Mesothelial cell of epicardium (in vitro differentiated cells): Measurements from ENCODE around the gene RNPEPL1. TPM values are rescaled to one million over a fixed set of nuclear protein-coding genes. Genes with fewer than 3 reads are reported as not detected.
"Not testable (repeated sequence)": the region's sequence is repeated elsewhere in the genome, so short reads cannot be mapped to it uniquely, and the experiment has no call there.

ENCODE experiments used
- DNase-seq, 2 experiments: peaks; one replicate each; pipeline ENCODE4 v3.0.0; 2021; ENCODE audit warnings: low spot score in 2 of 2; ENCODE audit not compliant: unreplicated experiment in 2 of 2
- H3K27ac Mint-ChIP-seq: 2 replicates; pipeline ENCODE4 v1.8.0; 2021; ENCODE audit warnings: mixed read lengths
- H3K27me3 Mint-ChIP-seq: 2 replicates; pipeline ENCODE4 v1.8.0; 2021; ENCODE audit warnings: low read depth, mixed read lengths
- H3K36me3 Mint-ChIP-seq: 2 replicates; pipeline ENCODE4 v1.8.0; 2021; ENCODE audit warnings: mixed read lengths
- H3K4me1 Mint-ChIP-seq: 2 replicates; pipeline ENCODE4 v1.8.0; 2021; ENCODE audit warnings: mixed read lengths
- H3K4me3 Mint-ChIP-seq: 2 replicates; pipeline ENCODE4 v1.8.0; 2021; ENCODE audit warnings: mild to moderate bottlenecking, moderate library complexity, mixed read lengths
- H3K9me3 Mint-ChIP-seq: 2 replicates; pipeline ENCODE4 v1.8.0; 2021; ENCODE audit warnings: mixed read lengths
- CTCF ChIP-seq: fragments of 200-600 bp; sonication (generic); IDR thresholded peaks from one replicate; pipeline ENCODE4 v1.5.0; 2021; ENCODE audit warnings: antibody characterized with exemption; ENCODE audit not compliant: unreplicated experiment
- total RNA-seq: library from RNA; stranded (reverse); gene quantifications from 3 replicates; pipeline ENCODE4 v1.2.1, GENCODE V29; 2021

RNPEPL1 gene
- total RNA-seq, 1 donor from 2014 or later: 28.3 TPM

GRCh38 chr2:240520974-240521350 lies 47.3 kb upstream of the RNPEPL1 start:
- Mint-ChIP-seq H3K4me1 (no peaks in the 10 kb centered on the region), H3K27ac (no peak overlapping the region), H3K9me3 (peaks cover 24% of the 10 kb centered on the region), H3K4me3 (no peak overlapping the region), H3K36me3 (peaks cover 56% of the 10 kb centered on the region), H3K27me3 (peaks cover 10% of the 10 kb centered on the region)
- no peak for DNase-seq
- TF ChIP-seq CTCF: no peak

GRCh38 chr2:240521885-240522284 lies 46.4 kb upstream of the RNPEPL1 start:
- not testable (repeated sequence) for H3K4me3 Mint-ChIP-seq, H3K4me1 Mint-ChIP-seq, H3K27ac Mint-ChIP-seq, H3K27me3 Mint-ChIP-seq, DNase-seq
- peaks cover 30% of the 10 kb centered on the region for H3K9me3 Mint-ChIP-seq
- peaks cover 63% of the 10 kb centered on the region for H3K36me3 Mint-ChIP-seq

- H3K27ac Mint-ChIP-seq: no peak overlapping the region
- peaks cover 10% of the 10 kb centered on the region for H3K27me3 Mint-ChIP-seq
- TF ChIP-seq CTCF: no peak
- peaks cover 35% of the 10 kb centered on the region for H3K9me3 Mint-ChIP-seq
- DNase-seq: no peak
- H3K4me1 Mint-ChIP-seq: no peaks in the 10 kb centered on the region
- no peak overlapping the region for H3K4me3 Mint-ChIP-seq
- H3K36me3 Mint-ChIP-seq: peaks cover 68% of the 10 kb centered on the region
Observed at GRCh38 chr2:240522406-240522805, 45.9 kb upstream of the RNPEPL1 start.

- DNase-seq: no peak
- H3K27me3 Mint-ChIP-seq: peaks cover 10% of the 10 kb centered on the region
- H3K9me3 Mint-ChIP-seq: peaks cover 44% of the 10 kb centered on the region
- no peak for TF ChIP-seq CTCF
- H3K4me1 Mint-ChIP-seq: no peaks in the 10 kb centered on the region
- peaks cover 68% of the 10 kb centered on the region for H3K36me3 Mint-ChIP-seq
- no peak overlapping the region for H3K4me3 Mint-ChIP-seq
- H3K27ac Mint-ChIP-seq: no peak overlapping the region
Observed at GRCh38 chr2:240523451-240524281, 44.6 kb upstream of the RNPEPL1 start.

GRCh38 chr2:240524963-240525718 lies 43.1 kb upstream of the RNPEPL1 start:
- Mint-ChIP-seq H3K9me3 (peaks cover 56% of the 10 kb centered on the region), H3K4me1 (no peaks in the 10 kb centered on the region), H3K4me3 (no peak overlapping the region), H3K36me3 (peaks cover 74% of the 10 kb centered on the region), H3K27me3 (peaks cover 3% of the 10 kb centered on the region), H3K27ac (no peak overlapping the region)
- DNase-seq: no peak
- TF ChIP-seq CTCF: no peak

- H3K4me1 Mint-ChIP-seq: no peaks in the 10 kb centered on the region
- peaks cover 60% of the 10 kb centered on the region for H3K9me3 Mint-ChIP-seq
- H3K27ac Mint-ChIP-seq: no peak overlapping the region
- TF ChIP-seq CTCF: no peak
- H3K27me3 Mint-ChIP-seq: no peaks in the 10 kb centered on the region
- H3K36me3 Mint-ChIP-seq: peaks cover 77% of the 10 kb centered on the region
- no peak for DNase-seq
- no peak overlapping the region for H3K4me3 Mint-ChIP-seq
Observed at GRCh38 chr2:240525802-240526201, 42.5 kb upstream of the RNPEPL1 start.
